Posterior vena cava (tissue), 2 donors: Measurements from ENCODE around the gene NRBP1. TPM values are rescaled to one million over a fixed set of nuclear protein-coding genes. Genes with fewer than 3 reads are reported as not detected.
A peak's percentile ranks its signal among the peaks of the same experiment; 100 is the strongest.

Source experiments
- DNase-seq: peaks from one replicate; pipeline ENCODE4 v3.0.0-alpha.2; 2020; ENCODE audit warnings: low spot score
- intact Hi-C, 2 donors: fragments of 100-400 bp; cut with DNase I; formaldehyde crosslinking; loops; one replicate each; pipeline versions ENCODE4 v1.14.1 to v1.14.2; 2022 to 2023
- long read RNA-seq, 2 donors: library from polyadenylated mRNA; unstranded; transcript quantifications; one replicate each; pipeline ENCODE4 v2.0.0, GENCODE V29; 2020 to 2021
- total RNA-seq, 2 donors: library from RNA; stranded (reverse); fragmentation: NEBNext Ultra II Directional; extraction: Animal tissue kit (Norgen Biotek cat#: 25700); gene quantifications; one replicate each; pipeline ENCODE4 v1.2.1, GENCODE V29; 2021
- donor health status: DM: yes; HTN: yes; CAD: no.
- donor health status: DM: yes; HTN: yes; CAD: no.

NRBP1 gene
- total RNA-seq, result 10 to 100 TPM; 72.9 to 88.1 TPM
- long read RNA-seq, donor 1, transcript NRBP1-203 (18 exons, 2,163 nt), result major isoform, 8 of 72 reads
- long read RNA-seq, donor 1, partial matches to known transcripts, result 59 of 72 reads
- long read RNA-seq, donor 1, other reads (novel, unspliced or antisense), result 5 of 72 reads
- long read RNA-seq, donor 2, transcript NRBP1-203 (18 exons, 2,163 nt), result major isoform, 20 of 418 reads
- long read RNA-seq, donor 2, partial matches to known transcripts, result 383 of 418 reads
- long read RNA-seq, donor 2, other reads (novel, unspliced or antisense), result 15 of 418 reads

- intact Hi-C loops, result no loop called here
- peak; percentile 96 for DNase-seq
Observed at GRCh38 chr2:27428213-27428977, at the start of gene NRBP1. TSS of gene NRBP1 (plus strand) at chr2:27428631. CDS start at chr2:27433274, 4,643 bp downstream.

GRCh38 chr2:27378809-27379290 is 49.6 kb upstream of the NRBP1 start:
- DNase-seq, result no peak
- intact Hi-C loops, result no loop called here

- intact Hi-C loops, result no loop called here
- DNase-seq, result no peak
Observed at GRCh38 chr2:27379383-27379835, 49.0 kb upstream of the NRBP1 start.

GRCh38 chr2:27379836-27380625 is 48.4 kb upstream of the NRBP1 start:
- DNase-seq, result peak; percentile 94

DNA sequence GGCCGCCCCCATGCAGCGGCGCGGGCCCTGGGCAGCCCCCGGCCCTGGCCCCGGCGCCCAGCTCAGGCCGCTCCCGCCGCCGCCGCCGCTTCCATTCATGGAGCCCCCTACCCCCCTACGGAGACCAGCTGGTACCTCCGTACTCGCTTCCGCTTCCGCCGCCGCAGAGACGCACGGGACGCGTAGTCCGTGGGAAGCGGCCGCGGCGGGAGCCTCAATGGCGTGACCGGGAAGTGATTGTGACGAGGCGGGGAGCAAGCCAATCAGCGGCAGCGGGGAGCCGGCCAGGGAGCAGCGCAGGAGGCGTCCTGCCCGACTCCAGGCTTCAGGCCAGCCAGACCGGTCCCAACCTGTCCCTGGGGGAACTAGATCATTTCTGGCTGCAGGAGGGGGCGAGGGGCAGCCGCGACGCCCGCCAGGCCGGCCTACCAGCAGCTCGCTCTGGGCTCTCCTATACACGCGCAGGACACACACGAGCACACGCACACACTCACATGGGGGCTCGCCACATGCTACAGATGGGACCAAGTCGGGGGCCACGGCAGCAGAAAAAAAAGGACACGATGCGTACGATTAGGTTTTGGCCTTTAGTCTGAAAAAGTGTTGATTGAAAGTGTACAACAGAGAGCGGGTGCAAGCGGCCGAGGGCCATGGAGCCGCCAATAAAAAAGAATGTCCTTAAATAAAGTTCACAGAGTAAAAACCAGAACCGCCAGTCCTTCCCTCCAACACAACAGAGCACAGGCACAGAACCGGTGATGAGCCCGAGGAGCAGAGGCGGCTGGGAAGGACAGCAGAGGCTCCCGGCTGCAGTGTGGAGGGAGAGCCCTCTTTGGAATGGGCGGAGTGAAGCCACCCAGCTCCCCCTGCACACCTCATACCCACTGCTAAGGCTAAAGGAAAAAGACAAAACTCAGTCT is 47.5 kb upstream of the NRBP1 start, which contains the start of gene ZNF513:
ZNF513 (minus strand) TSS at position 109 of the 920 bp plus-strand sequence. CDS start 208 bp downstream, outside the sequence.
- intact Hi-C loops, result no loop called here
- peak; percentile 99 for DNase-seq

More at GRCh38 chr2:27379836-27380625, 48.4 kb upstream of the NRBP1 start:
- intact Hi-C loops, result no loop called here

DNA sequence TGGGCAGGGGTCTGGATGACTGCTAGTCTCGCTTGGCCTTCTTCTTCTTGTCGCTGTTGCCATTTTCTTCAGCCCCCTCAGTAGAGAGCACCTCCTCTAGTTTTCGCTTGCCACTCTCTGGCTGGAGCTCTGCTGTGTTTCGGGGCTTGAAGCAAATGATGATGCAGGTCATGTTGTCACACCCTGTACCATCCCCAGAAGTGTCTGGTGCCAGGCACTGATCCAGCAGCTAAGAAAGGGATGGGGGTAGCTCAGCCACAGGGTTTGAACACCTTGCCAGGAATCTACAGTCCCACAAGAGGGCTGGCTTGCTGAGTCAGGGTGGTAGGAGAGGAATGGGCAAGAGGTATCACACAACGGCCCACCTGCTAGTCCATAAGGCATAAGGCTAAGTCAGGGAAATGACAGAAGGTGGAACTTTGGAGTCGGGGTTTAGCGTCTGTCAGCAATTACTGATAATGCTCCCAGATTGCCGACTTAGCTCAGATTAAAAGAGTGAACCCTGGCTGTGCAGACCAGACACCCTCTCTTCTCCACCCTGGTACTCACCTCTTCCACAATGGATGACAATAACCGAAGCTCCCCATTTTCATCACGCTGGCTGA is 46.8 kb upstream of the NRBP1 start:
- intact Hi-C loops, result no loop called here
- DNase-seq, result no peak

GRCh38 chr2:27390822-27391679 is 37.4 kb upstream of the NRBP1 start:
- DNase-seq, result no peak
- intact Hi-C loops, result no loop called here

DNA sequence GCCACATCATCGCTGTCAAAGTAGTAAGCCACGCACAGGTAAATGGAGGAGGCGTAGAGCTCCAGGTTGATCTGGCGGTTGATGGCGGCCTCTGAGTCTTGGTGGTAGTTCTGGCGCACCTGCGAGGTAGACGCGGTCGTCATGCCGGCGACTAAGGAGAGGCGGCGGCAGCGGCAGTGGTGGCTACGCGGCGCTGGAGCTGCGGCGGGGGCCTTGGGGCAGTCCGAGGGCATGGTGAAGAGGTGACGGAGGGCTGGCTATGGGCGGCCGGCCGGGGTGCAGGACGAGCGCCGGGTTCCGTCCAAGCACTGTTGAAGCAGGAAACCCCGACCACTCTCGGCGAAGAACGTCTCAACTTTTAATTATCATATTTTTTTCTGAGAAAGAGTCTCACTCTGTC is 35.2 kb upstream of the NRBP1 start:
- peak; percentile 15 for DNase-seq
- intact Hi-C loops, result no loop called here

DNA sequence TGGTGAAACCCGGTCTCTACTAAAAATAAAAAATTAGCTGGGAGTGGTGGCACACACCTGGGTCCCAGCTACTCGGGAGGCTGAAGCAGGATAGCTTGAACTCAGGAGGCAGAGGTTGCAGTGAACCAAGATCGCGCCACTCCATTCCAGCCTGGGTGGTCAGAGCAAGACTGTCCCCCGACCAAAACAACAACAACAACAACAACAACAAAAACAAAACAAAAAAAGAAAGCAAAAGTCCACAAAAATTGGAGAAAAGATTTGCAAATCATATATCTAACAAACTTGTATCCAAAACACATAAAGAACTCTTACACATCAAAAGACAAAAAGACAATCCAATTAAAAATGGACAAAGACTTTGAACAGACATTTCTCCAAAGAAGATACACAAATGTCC is 29.5 kb upstream of the NRBP1 start:
- intact Hi-C loops, result no loop called here
- peak; percentile 40 for DNase-seq

DNA sequence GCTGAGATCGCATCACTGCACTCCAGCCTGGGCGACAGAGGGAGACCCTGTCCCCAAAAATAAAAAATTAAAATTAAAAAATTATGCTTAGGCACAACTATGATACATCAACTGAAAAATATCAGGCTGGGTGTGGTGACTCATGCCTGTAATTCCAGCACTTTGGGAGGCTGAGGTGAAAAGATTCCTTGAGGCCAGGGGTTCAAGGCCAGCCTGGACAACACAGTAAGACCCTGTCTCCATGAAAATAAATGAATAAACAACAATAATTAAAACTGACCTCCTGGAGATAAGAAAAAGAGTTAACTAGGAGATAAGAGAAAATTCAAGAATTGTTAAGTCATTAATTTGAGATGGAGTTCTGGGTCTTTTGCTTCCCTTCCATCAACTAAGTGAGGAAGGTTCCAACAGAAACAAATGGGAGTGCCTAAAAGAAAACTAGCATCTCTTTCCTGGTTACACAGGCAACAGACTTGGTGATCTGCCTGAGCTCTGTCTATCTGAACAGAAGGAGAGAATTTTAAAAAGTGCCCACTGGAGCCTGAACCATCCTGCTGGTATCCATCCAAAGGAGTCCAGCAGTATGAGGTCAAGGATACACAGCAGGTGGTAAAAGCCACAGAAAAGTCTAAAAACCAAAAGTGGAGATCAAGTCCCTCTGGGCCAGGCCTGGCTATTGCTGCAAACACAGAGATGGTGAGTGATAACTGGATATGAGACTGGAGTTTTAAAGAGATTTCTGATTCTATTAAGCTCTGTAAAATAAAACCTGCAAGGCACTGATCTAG is 27.9 kb upstream of the NRBP1 start:
- no peak for DNase-seq
- intact Hi-C loops, result no loop called here

DNA sequence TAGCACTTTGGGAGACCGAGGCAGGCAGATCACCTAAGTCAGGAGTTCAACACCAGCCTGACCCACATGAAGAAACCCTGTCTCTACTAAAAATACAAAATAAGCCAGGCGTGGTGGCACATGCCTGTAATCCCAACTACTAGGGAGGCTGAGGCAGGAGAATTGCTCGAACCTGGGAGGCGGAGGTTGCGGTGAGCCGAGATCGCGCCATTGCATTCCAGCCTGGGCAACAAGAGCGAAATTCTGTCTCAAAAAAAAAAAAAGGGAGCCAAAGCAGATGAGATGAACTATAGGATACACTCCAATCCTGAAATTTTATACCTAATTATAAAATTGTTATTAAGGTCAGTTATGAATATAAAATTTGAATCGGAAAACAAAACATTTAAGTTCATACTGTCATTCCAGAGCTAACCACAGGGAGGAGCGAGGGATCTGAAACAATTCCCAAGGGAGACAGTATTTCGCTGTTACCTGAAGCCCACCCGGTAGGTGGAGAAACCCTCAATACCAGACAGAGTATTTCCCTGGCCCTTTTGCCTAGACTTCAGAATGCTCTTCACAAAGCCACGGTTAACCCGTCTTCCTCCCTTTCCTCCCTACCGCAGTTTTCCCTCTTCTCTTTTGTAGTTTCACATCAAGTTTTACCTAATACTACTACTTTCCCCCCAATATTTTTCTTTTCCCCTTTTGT is 20.5 kb upstream of the NRBP1 start:
- intact Hi-C loops, result no loop called here
- no peak for DNase-seq

GRCh38 chr2:27408601-27409320 is 19.7 kb upstream of the NRBP1 start:
- DNase-seq, result no peak
- intact Hi-C loops, result no loop called here

GRCh38 chr2:27409321-27410073 is 18.9 kb upstream of the NRBP1 start, which contains the start of gene PPM1G:
TSS of gene PPM1G (minus strand) at chr2:27409591. CDS start at chr2:27409422, 169 bp downstream.
- intact Hi-C loops, result no loop called here
- DNase-seq, result peak; percentile 98

- DNase-seq, result no peak
- intact Hi-C loops, result no loop called here
Observed at GRCh38 chr2:27412419-27413152, 15.8 kb upstream of the NRBP1 start.
